Stimulated activated CD8-positive, alpha-beta memory T cell treated with anti-CD3 and anti-CD28 coated beads, Interleukin-2, amount 100 ng/mL, for 48 hours (primary cell): Measurements from ENCODE around the gene AVPR1B.
"Not testable (repeated sequence)": the region's sequence is repeated elsewhere in the genome, so short reads cannot be mapped to it uniquely, and the experiment has no call there.

Experiments used
- DNase-seq, 2 donors: peaks; one replicate each; pipeline ENCODE4 v3.0.0-alpha.2; 2020; ENCODE audit warnings: low read depth in 2 of 2

Gene AVPR1B

GRCh38 chr1:206082831-206083695, 34.1 kb downstream of the AVPR1B start:
- DNase-seq: no peak

DNA sequence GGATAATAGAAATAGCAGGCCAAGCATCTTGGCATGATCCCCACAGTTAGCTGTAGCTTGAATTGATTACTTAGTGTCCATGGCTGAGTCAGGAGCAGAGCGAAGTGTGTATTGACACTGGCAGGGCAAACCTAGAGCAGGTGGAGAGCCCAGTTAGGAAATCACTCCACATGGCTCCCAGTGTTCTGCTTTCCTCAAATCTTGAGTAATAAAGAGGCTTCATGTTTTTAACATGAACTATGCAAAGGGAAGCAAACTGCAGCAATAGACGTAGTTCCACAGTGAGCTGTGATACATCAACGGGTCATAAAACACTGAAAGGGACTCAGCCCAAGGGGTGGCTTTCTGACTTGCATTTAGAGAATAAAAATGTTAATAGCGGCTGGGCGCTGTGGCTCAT, 35.3 kb downstream of the AVPR1B start:
- DNase-seq: no peak

DNA sequence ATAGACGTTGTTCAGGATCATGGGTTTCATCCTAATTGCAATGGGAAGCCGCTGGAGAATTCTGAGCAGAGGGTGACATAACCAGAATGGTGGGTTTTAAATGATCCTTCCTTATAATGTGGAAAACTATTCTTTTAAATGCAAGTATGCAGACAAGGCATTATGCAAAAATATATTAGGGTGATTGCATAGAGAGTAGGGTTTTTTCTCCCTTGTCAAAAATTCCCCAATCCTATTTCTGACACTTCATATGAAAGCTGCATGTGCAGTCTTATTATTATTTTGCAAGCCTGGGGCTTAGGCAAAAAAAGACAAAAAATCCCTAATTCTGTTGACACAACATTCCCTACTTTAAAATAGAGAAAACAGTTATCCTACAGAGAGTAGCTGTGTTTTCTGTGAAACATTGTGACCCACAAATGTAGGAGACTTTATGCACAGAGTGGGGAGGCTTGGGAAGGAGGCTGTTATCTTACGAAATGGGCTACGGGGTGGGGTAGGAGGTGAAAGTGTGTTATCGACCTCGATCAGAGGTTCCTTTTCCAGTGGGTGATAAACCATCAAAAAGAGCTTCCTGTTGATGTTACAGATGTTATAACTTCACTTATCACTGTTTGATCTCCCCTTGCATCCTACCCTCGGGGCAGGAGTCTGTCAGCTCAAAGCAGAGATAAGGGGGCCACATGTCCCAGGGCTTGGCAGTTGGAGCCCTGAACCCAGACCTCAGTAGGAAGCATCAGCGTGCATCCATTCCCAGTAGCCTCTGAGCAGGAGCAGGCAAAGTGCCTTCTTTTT, 37.0 kb downstream of the AVPR1B start:
- DNase-seq: no peak

DNA sequence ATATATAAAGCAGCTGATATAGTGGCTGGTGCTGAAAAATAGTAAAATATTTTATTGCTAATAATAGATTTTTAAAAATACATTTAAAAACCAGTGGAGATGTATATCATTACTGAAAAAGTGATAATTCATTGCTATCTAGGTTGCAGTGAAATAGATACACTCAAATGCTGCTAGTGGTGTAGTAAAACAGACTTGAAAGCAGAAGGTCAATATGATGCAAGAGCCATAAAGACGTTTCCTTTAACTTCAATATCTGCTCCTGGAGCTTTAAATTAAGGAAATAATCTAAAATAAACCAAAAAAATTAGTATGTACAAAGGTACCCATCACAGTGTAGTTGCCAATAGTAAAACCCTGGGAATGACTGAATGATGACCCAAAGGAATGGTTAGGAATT, 38.1 kb downstream of the AVPR1B start:
- no peak for DNase-seq

DNA sequence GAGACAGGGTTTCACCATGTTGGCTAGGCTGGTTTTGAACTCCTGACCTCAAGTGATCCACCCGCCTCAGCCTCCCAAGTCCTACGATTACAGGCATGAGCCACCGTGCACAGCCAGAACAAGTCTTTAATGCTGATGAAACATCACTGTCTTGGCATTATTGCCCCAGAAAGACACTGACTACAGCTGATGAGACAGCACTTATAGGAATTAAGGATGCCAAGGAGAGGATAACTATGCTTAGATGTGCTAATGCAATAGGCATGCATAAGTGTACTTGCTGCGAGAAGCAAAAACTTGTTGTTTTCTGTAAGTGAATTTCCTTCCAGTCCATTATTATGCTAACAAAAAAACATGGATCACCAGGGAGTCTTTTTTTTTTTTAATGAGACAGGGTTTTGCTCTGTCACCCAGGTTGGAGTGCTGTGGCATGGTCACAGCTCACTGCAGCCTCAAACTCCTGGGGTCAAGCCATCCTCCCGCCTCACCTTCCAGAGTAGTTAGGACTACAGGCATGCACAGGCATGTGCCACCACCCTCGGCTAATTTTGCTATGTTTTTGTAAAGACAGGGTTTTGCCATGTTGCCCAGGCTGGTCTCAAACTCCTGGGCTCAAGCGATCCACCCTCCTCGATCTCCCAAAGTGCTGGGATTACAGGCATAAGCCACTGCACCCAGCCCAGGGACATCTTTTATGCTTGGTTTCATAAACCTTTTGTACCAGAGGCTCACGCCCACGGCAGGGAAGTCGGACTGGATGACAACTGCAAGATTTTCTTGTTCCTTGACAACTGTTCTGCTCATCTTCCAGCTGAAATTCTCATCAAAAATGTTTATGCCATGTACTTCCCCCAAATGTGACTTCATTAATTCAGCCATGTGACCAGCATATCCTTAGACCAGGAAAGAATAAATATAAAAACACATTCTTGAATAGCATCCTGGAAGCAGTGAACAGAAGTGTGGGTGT, 41.1 kb downstream of the AVPR1B start:
- DNase-seq: no peak

DNA sequence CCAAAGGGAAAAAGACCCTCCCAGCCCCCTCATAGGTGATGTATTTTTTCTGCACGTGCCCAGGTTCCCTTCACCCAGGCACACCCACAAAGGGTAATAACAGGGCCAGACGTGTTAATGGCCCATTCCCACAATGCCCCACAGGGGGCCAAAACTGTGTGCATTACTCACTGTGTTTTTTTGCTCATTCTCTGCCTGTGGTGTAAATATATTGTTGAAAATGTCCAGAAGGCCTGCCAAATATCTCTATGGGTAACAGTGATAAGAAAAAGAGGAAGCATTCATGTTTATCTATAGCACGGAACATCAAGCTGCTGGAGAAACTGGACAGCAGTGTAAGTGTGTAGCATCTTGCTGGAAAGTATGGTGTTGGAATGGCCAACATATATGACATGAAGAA, 42.3 kb downstream of the AVPR1B start:
- DNase-seq: no peak

DNA sequence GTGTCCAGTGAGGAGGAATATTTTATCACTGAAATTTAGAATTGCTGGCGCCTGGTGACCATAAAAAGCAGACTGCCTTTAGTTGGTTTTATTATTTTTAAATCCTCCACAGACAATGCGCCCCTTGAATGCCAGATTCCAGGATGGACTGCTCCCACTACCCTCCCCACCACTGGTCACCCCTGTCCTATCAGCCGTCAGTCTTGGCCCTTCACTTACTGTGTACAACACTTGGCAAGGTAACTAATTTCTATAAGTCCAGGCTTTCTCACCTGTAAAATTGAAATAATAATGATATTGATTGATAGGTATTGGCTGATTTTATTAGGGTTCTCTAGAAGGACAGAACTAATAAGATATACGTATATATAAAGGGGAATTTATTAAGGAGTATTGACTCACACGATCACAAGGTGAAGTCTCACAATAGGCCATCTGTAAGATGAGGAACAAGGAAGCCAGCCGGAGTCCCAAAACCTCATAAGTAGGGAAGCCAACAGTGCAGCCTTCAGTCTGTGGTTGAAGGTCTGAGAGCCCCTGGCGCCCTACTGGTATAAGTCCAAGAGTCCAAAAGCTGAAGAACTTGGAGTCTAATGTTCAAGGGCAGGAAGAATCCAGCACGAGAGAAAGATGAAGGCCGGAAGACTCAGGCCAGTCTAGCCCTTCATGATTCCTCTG, 46.4 kb downstream of the AVPR1B start:
- DNase-seq: no peak

- no peak for DNase-seq
These were observed 48.9 kb downstream of the AVPR1B start for GRCh38 chr1:206068314-206068713.

DNA sequence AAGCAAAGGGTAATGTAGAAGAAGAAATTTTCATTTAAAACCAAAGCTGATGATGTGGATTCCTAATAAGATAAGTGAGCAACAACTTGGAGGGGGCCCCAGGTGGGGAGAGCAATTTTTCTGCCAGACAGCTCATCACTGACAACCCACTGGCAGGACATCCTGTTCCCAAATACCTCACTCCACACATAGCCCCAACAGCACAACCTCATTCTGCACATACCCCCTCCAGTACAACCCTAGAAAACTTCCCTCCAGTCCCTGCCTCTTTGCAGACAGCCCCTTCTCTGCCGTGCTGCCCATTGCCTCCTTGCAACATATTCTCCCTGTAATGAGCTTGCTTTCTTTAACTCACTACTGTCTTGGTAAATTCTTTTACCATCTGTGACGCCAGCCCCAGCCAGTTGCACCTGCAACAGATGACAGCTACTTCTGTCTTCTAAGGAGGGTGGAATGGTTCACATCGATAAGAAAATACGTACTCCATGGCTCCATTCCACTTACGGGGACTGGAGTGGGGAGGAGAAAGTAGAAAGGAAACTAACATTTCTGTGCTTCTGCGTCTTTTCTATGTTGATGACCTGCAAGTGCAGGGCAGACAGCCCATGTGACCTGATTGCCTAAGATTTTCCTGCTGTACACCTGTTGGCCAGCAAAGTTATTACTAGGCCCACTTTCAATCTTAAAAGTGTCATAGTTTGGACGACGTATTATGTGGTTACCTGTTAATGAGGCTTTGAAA, 49.5 kb downstream of the AVPR1B start:
- no peak for DNase-seq

DNA sequence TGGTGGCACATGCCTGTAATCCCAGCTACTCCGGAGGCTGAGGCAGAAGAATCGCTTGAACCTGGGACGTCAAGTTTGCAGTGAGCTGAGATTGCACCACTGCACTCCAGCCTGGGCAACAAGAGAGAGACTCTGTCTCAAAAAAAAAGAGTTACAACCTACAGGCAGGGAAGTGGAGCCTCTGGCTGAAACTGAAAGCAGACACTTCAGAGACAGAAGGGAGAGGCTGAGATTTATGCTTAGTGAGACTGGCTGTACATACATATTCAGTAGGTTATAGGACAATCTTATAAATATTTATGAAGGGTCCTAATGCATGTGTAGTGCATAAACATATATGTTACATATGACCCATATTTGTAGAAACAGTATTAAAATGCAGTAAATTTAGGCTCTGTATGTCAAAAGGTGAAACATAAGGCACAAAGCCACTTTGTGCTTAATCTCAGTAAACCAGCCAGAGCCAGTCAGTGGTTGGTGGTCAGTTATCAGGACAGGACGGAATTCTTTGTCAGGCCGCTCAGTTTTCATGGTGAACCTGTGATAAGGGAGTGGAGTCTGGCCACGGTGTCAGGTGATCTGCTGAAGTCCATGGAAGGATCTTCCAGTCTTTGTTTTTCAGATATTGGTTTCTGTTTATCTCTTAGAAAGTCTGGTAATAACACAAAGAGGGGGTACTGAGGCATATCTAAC, 50.6 kb downstream of the AVPR1B start:
- DNase-seq: no peak

GRCh38 chr1:206065547-206066145, 51.5 kb downstream of the AVPR1B start:
- no peak for DNase-seq

DNA sequence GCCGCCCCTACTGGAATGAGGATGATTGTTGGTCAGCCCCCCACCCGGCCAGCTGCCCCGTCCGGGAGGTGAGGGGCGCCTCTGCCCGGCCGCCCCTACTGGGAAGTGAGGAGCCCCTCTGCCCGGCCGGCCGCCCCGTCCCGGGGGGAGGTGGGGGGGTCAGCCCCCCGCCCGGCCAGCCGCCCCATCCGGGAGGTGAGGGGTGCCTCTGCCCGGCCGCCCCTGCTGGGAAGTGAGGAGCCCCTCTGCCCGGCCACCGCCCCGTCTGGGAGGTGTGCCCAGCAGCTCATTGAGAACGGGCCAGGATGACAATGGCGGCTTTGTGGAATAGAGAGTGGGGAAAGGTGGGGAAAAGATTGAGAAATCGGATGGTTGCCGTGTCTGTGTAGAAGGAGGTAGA, 52.7 kb downstream of the AVPR1B start:
- not testable (repeated sequence) for DNase-seq

DNA sequence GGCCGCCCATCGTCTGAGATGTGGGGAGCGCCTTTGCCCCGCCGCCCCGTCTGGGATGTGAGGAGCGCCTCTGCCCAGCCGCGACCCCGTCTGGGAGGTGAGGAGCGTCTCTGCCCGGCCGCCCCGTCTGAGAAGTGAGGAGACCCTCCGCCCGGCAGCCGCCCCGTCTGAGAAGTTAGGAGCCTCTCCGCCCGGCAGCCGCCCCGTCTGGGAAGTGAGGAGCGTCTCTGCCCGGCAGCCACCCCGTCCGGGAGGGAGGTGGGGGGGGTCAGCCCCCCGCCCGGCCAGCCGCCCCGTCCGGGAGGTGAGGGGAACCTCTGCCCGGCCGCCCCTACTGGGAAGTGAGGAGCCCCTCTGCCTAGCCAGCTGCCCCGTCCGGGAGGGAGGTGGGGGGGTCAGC, 53.2 kb downstream of the AVPR1B start:
- not testable (repeated sequence) for DNase-seq

DNA sequence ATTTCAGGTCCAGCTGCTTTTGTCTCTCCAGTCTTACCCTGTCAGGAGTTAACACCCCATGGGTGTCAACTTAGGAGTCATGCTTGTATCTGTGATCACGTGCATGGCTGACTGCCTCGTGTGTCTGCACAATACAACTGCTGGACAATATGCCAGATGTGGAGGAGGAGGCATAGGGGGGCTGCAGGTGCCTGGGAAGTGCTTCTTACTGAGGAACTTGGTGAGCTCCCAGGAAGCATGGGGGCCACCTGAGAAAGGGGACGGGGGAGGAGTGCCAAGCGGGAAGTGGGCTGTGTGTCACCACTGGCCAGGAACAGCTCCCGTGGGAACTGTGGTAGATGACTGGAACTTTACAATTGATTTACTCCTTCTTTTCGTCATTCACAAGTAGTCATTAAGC, 54.7 kb downstream of the AVPR1B start:
- DNase-seq: no peak

DNA sequence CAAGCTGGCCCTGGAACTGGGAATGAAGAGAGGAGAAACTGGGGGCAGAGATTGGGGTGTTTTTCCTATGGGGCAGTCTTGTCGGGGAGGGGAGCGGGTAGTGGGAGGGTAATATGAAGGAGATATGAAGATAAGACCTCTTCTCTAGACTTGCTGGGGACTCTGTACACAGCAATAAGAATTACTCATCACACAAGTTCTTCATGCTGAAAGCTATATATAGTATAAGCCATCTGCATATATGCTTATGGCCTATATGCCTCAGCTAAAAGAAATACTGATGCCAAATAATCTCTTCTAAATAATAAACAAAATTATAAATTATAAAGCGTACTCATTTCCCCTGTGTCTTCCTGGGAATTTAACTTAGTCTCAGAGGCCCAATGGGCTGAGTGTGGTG, 56.3 kb downstream of the AVPR1B start:
- no peak for DNase-seq
